ENCODE measurements around the gene MARVELD1. TPM values are rescaled to one million over a fixed set of nuclear protein-coding genes. Genes with fewer than 3 reads are reported as not detected.
A peak's percentile ranks its signal among the peaks of the same experiment; 100 is the strongest.
"Not testable (repeated sequence)": the region's sequence is repeated elsewhere in the genome, so short reads cannot be mapped to it uniquely, and the experiment has no call there.

MARVELD1 gene
- 39.0 and 50.3 TPM in 2 replicates for total RNA-seq

DNA sequence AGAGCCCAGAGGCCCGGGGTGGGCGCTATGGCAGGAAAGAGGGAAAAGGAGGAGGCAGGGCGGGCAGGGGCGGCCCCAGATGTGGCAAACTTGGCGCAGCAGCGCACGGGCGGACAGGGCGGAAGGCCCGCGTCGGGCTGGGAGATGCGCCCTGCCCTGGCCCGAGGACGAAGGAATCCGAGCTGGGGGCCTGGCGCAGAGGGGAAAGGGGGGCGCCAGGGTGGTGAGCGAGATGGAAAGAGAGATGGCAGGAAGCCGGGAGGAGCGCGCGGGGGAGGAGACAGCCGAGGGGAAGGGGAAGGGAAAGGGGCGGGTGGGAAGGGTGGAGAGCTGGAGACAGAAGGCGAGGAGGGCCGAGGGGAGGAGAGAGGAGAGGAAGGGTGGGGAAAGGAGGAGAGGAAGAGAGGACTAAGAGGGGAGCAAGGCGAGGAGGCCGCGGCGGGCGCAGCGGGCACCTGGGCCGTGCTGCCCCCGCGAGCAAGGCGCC is at the start of gene MARVELD1:
TSS of gene MARVELD1 (plus strand) at position 392 of the 487 bp plus-strand sequence. CDS start 147 bp downstream, outside the sequence.
- no peak for DNase-seq (ENCODE audit: extremely low read depth, low read depth, low spot score)

DNA sequence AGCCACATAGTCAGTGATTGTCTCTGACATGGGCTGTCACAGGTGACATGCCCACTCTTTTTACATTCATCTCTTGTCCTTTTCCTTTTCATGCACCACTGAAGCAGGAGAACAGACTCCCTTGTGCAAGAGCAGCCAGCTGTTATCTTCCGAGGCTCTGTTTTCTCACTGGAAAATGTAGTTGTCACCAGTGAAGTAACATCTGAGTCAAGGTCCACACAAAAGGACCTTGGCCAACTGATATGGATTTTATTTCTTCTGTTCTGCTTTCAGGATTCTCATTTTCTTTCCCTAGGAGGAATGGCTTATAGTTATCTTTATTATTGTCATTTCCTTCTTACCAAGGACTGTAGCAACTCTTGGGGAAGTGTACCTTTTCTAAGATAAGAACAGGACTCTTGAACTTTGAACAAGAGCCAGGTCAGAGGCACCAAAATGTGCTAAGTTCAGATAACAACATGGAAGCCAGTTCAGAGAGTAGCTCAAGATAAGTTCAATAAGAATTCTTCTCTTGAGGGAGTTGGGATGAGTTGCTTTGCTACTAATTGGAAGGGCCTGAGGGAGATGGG is 49.2 kb upstream of the MARVELD1 start:
- DNase-seq (ENCODE audit: extremely low read depth, low read depth, low spot score): no peak

DNA sequence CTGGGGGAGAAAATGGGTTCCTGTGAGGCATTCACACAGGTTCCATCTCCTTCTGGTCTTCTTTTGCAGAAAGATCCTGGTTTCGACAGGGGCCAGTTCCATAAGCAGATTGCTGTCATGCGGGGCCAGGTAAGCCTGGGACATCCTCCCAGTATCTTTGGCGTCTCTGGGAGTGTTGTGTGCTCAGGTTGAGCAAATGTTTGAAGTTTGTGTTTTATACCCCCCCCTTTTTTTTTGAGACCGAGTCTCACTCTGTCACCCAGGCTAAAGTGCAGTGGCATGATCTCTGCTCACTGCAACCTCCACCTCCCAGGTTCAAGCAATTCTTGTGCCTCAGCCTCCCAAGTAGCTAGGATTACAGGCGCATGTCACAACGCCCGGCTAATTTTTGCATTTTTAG is 46.5 kb upstream of the MARVELD1 start:
- no peak for DNase-seq (ENCODE audit: extremely low read depth, low read depth, low spot score)

DNA sequence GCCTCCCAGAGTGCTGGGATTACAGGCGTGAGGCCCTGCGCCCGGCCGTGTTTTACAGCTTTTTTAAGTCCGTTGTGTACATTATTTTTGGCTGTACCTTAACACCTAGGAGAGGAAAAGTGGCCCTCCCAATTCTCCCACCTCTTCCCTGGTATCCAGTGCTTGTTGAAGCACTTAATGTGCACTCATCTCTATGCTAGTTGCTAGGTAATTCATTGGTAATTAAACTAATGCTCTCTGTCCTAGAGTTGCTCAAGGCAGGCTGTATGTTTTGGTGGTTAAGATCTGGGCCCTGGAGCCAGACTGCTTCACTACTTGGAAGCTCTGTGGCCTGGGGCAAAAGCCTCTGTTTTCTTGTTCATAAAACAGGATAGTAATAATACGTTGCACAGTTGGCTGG is 46.1 kb upstream of the MARVELD1 start:
- DNase-seq (ENCODE audit: extremely low read depth, low read depth, low spot score): no peak

DNA sequence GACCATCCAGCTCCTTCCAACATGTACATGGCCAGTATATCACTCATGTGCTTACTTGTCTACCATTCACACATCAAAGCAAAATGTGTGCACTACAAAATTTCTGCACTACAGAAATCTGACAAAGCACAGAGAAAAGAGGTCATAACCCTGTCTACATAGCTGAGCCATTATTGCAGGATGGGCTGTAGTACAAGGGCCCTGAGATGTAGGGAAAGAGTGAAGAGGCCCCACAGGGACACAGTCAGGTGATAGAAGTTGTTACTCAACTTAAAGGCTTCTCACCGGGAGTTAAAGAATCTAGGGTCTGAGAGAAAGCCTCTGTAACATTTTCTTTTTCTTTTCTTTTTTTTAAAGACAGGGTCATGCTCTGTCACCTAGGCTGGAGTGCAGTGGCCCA is 44.0 kb upstream of the MARVELD1 start:
- DNase-seq (ENCODE audit: extremely low read depth, low read depth, low spot score): no peak

DNA sequence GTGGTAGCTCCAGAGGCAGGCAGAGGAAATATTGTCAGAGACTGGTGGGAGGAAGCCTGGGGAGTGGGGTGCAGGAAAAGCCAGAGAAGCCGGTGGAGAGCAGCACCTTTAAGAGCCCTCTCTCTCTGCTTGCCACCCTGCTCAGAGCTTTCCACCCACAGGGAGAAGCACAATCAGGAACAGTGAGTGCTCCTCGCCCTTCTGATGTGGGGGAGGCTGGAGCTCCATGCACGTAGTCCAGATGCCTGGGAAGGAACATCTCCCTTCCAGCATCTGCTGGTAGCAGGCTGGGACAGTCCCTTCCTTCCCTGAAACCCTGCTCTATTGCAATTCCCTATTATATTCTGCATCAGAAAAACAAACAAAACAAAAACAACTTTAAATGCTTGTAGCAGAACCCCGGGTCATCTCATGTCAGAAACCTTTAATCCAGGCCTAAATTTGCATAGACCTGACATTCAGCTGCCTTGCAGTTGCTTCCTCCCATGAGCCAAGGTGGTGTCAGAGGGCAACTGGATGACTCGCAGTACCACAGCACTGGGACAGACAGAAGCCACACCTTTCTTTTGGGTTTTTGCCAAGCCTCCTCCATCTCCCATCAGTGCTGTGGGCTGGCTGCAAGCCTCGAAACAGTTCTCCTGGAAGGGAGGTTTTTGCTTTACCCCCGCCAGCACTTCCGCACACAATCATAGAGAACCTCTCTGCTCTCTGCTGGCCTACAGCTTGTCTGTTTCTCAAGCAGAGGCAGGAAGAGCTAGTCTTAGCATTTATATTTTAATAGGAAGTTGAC is 39.6 kb upstream of the MARVELD1 start:
- DNase-seq (ENCODE audit: extremely low read depth, low read depth, low spot score): no peak

DNA sequence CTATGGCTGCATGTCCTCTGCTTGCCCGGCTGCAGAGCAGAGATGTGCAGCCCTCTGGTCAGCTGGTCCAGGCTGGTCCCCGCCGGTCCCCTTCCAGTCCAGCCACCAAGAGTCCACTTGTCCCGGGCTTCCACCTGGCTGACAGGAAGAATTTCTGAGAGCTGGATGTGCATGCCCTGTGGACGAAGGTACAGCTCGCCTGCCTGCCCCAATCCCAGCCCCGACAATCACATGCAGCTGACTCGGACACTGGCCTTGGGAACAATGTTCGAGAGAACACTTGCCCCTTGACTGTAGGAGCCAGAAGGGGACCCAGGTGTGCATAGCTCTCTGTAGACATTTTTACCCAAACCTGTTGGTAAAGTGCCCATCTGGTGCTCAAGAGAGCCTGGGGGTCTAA is 38.3 kb upstream of the MARVELD1 start:
- no peak for DNase-seq (ENCODE audit: extremely low read depth, low read depth, low spot score)

DNA sequence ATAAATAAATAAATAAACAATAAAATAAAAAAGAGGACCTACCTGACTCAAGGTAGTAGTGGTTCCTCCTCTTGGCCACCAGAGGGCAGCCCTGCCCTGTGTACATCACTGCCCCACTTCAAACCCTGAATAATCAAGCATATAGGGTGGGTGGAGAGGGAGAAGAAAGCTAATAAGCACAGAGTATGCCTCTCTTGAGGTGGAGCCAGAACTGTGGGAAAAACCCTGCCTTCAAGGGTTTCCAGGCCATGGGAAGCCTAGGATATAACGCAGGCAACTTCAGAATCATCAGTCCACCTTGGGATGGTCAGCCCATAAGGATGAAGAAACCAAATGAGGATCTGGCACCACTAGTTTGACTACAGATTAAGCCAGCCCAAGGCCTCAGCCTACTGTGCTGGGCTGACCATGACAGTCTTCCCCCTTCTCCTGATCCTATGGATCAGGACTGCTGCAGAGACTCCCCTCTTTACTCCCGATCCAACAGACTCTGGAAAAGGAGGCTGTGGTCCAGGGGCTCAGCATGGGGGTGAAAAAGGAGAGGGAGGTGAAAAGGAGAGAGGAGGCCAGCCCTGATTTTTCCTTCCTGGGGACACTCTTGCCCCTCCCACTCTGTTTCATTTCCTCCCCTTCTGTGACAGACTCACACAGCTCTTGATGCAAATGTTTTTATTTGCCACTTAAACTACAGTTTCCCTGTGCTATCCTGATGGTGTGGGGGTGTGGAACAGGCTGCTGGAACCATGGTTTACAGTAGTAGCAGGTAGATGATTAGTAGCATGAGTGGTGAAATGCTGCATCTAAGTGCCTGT is 36.6 kb upstream of the MARVELD1 start:
- no peak for DNase-seq (ENCODE audit: extremely low read depth, low read depth, low spot score)

DNA sequence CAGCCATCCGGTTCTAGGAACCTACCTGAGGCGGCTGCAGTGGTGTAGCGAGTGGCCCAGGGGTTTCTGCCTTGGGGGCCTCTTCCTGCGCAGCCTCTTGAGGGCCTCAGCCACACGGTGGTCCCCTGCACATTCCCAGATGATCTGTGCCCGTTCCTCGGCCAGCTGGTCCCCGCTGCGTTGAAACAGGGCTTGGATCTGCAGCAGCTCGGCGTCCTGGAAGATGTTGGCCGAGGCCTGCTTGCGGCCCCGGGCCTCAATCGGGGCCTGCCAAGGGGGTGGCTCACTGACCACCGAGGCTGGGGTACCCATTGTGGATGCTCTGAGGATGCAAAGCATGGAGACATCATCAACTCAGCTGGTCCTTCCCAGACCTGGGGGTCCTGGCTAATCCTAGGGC is 33.9 kb upstream of the MARVELD1 start:
- no peak for DNase-seq (ENCODE audit: extremely low read depth, low read depth, low spot score)

DNA sequence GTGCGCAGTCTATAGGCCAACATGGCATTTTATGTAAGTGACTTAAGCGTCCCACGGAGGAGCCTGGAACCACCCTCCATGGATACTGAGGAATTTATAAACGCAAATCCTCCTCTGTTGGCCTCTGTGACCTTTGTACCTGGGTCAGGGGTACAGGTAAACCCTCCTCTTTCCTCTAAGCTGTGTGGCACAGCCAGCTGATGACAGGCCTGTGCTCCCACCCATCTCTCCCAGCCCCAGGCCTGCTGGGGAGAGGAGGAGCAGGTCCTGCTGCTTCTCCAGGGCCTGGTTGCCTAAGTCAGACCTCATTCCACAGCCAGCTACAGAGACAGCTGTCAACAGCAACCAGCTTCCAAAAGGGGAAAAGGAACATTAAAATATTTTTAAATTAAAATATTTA is 31.5 kb upstream of the MARVELD1 start:
- DNase-seq (ENCODE audit: extremely low read depth, low read depth, low spot score): no peak

DNA sequence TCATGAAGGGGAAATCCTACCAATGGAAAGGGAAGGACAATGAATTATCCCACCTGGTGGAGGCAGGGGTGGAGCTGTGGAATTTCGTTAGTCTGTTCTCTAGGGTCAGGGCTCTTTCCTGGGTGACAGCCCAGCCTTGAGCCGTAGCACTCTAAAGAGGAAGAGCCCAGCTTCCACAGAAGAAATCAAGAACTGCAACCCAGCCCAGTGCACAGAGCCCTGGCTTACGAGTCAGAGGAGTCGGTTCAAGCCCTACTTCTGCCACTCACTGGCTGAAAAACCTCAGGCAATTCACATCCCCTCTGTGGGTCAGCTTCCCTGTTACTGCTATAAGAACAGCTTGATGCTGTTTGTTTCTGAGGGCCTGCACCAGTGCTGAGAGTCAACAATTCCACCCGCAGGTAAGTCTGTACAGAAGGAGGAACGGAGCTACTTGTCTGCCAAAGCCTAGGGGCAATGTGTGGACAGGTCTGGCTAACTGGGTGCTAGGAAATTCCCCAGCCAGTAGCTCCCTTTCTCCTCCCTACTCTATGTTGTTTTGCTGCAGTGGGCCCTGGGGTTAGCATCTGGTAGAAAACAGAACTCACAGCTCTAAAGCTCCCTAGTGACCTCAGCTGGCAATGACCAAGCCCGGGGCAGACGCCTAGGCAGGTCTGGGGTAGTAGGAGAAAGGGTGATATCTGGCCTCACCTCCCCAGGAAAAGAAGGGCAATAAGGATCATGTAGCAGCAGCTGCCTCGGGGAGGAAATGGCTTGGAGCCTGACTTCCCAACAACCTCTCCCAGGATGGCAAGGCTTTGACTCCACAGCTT is 29.8 kb upstream of the MARVELD1 start:
- no peak for DNase-seq (ENCODE audit: extremely low read depth, low read depth, low spot score)

DNA sequence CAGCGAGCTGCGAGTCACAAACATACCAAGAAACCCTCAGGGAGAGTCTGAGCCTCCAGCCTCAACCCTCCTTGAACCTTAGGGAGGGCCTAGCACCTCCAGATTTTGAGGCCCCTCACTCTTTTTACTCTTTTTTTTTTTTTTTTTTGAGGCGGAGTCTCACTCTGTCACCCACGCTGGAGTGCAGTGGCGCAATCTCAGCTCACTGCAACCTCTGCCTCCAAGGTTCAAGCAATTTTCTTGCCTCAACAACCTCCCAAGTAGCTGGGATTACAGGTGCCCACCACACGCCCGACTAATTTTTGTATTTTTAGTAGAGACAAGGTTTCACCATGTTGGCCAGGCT is 29.2 kb upstream of the MARVELD1 start:
- DNase-seq (ENCODE audit: extremely low read depth, low read depth, low spot score): not testable (repeated sequence)

DNA sequence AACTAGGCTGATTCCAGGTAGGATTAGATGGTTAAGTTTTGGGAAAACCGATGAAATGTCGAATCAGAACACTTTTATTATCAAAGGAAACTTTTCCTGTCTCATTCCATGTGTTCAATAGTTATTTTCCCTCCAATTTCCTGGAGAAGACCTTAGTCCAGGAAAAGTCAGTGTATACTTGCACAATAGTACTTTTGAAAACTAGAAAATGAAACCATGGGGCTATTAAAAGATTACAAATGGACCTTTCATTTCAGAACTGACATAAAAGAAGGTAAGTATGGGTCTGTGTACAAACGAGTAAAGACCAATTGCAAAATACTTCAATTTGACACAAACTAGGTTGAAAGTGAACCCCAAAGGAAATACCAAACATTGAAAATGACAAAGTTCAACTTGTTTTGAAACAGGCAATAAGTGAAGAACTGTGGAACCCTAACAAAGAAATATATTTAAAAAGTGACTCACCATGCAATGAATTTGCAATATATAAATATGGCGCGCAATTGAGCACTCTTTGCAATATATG is 28.6 kb upstream of the MARVELD1 start:
- DNase-seq (ENCODE audit: extremely low read depth, low read depth, low spot score): no peak

DNA sequence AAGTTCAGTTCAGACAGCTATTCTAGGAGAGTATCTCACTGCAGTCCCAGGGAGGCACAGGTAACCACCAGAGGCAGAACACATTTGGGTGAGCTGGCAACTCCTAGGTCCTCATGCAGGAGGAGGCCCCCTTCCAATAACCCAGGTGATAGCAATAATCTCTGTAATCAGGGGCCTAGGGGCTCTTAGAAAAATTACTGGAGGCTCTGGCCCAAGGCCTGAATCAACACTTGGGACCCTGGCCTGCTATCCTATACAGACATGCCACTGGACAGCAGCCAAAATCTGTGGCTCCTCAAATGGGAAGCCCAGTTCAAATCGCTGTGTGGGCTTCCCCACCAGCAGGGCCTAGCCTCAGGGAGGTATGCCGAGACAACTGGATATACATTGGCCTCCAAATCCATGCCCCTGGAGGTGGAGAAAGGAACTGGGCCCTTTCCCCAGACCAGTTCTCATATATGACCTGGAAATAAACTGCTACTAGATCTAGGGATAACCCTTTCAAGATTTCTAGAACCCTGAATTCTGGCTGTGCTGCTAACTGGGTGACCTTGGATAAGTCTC is 28.1 kb upstream of the MARVELD1 start:
- DNase-seq (ENCODE audit: extremely low read depth, low read depth, low spot score): no peak

DNA sequence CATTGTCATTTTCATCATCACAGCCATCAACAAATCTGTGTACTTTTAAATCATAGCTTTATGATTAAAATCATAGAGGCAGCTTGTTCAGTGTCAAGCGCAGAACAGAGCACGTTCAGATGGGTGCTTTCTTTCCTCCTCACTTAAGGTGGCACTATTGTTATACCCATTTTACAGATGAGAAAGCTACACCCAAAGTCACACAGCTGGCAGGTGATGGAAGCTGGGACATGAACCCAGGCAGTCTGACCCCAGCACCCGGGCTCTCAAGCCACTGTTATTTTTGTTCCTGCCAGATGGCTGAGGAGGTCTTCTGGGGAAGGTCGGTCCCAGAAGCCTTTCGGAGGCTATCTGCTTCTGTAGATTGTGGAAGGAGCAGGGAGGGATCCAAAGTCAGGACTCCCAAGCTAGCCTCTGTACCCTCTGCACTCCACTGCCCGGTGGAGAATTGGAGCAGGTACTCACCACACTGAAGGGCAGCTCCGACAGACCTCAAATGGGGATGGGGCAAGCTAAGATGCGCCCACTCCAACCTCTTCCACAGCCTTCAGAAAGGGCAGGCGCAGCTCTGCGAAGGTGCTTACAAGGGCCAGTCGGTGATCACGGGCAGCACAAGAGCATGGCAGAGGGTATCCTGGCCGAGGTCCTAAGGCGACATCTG is 27.1 kb upstream of the MARVELD1 start:
- no peak for DNase-seq (ENCODE audit: extremely low read depth, low read depth, low spot score)

DNA sequence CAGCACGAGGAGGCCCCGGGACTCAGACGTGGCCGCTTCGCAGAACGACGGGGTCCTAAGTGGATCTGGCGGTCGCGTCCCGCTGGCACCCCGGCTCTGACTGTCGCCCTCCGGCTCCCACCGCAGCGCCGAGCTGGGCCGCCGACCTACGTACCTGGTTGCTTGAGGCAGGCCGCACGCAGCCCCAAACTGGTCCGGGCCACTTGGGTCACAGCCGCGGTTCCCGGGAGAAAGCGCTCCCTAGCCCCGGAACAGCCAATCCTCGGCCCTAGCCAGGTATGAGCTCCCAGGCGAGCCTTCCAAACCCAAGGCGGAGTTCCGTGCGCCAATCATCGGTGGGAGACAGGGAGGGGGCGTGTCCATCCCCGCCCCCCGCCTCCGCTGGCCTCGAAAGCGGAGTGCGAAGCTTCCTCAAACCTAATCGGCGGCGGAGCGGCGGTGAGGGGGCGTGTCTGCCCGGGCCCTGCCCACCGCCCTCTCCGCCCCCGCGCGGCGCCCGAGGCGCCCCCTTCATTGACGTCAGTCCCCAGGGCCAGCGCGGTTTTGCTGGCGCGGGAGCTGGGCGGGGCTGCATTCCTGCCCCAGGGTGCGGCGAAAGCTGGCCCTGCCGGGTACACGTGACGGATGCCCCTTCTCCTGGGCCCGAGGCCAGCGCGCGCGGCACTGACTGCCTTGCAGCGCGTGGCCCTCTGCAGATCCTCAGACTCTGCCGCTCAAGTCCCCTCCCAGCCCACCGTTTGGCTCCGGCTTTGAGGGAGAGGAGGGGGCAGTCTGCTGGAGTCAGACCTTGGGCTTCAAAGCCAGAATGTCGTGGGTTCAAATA is 26.4 kb upstream of the MARVELD1 start, which contains the start of gene AVPI1:
TSS of gene AVPI1 (minus strand) at position 280 of the 823 bp plus-strand sequence. CDS start 7,336 bp downstream, outside the sequence.
- DNase-seq (ENCODE audit: extremely low read depth, low read depth, low spot score): peak; percentile 42

DNA sequence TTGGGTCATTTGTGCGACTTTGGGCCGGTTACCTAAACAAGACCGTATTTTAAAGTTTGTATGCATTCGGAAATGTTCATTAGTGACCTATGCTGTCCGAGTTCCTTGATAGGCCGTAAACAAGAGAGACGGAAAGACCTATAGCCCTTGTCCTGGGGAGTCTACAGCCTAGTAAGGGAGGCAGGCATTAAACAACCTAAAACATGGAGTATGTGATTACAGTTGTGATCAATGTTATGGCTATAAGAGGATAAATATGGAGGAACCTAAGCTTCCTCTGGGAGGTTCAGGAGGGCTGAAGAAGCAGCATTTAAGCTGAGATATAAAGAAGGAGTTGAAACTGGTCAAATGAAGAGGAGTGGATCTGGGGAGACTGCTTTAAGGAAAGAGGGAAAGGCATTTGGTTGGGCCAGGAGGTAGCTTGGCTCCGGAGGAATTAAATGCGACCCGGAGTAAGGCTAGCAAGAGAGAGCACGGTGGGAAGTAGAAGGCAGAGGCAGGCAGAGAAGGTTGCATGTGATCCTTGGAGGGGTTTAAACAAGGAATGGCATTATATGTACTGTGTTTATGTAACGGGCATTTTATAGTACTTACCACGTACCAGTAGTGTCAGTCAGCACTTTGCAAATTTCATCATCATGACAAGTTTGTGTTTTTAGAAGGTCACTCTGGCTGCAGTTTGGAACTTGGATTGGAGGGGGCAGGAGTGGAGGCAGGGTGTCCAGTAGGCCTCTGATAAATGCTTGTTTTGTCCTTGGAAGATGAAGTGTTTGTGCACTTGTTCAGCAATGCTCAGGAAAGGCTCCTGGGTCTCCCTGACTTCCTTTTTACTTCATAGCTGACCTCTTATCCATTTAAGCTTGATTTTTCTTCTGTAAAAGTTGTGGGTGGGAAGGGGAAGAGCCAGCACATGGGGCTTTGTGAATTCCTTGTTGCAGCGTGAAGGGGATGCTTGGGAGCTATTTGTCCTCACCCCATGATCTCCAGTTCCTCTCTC is 25.4 kb upstream of the MARVELD1 start:
- no peak for DNase-seq (ENCODE audit: extremely low read depth, low read depth, low spot score)
